DMS 273 (cell line): ENCODE measurements around the gene CLSTN2.
"Not testable (repeated sequence)": the region's sequence is repeated elsewhere in the genome, so short reads cannot be mapped to it uniquely, and the experiment has no call there.

Source experiments
- DNase-seq: peaks from one replicate; lab custom pipeline; 2025; ENCODE audit not compliant: unreplicated experiment; lab: John Stamatoyannopoulos, UW

CLSTN2 gene

DNA sequence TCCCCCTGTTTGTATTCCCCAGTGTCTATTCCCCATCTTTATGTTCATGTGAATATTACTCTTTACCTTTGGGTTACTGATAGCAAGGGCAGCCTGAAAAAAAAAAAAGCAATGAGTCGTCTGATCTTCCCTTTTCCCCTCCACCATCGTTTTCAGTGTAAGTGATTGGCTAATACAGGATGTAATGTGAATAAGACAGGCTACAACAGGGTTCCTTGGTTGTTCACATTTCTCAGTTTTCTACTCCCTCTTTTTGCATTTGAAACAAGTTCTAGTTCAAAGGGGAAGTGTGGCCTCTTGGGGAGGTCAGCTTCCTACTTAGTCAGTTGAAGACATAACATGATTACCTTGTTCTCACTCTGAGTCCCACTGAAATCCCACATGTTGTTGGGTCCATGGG, 464.9 kb downstream of the CLSTN2 start:
- DNase-seq: no peak

DNA sequence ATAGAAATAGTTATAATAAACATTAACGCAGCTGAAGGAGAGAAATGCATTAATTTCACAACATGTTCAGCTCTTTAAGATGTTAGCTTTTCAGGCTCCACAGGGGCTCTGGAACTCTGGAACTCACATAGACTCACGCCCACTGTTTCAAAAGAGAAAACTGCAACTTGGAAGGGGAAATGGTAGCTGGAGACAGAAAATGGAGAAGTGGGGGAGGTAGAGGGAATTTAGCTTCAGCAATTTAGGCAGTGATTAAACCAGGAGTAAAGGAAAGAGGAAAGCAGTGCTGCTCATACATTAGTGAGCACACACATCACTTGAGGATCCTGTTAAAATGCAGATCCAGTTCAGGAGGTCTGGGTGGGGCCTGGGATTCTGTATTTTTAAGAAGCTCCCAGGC, 468.1 kb downstream of the CLSTN2 start:
- no peak for DNase-seq

DNA sequence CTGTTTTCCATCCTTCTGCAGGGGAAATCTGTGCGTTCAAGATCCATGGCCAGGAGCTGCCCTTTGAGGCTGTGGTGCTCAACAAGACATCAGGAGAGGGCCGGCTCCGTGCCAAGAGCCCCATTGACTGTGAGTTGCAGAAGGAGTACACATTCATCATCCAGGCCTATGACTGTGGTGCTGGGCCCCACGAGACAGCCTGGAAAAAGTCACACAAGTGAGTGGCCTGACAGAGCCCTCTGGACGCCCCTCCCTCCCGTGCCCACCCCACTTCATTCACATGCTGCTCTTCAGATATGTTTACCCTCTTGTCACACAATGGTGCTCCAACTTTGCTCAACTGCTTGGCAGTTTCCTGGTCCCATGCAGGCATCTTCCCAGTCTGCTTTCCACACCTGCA, 468.6 kb downstream of the CLSTN2 start:
- no peak for DNase-seq

DNA sequence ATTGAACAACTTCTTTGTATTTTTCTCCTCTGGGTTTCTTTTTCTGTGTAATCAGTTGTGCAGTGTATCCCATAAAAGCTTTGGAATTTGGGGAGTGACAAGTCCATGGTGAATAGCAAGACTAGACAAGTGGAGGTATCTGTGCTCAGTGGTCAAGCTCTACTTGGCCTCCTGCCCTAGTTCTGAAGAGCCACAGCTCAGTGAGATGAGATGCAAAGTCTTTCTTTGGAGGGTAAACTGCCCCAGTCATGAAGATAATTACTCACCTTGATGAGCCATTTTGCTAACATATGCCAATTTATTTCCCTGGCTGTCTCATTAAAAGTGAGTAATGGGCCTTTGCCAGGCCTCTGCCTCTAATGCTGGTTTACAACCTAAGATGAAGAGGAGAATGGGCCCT, 471.7 kb downstream of the CLSTN2 start:
- peak; percentile 34 for DNase-seq

DNA sequence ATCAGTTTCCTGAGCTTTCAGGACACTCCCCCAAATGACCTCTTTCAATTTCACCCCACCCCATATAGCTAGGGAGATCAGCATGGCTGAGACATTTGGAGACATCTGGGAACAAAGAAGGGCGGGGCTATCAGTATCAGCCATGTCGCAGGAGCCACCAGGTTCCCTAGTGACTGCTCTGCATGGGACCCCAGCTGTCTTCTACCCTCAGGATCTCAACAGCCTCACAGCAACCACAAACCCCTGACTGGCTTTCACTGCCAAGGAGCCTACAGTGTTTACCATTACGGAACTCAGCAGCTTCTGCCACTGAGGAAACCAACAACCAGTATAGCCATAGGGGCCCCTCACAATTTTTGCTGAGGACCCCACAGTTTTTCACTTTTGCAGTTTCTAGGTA, 473.3 kb downstream of the CLSTN2 start:
- DNase-seq: no peak

DNA sequence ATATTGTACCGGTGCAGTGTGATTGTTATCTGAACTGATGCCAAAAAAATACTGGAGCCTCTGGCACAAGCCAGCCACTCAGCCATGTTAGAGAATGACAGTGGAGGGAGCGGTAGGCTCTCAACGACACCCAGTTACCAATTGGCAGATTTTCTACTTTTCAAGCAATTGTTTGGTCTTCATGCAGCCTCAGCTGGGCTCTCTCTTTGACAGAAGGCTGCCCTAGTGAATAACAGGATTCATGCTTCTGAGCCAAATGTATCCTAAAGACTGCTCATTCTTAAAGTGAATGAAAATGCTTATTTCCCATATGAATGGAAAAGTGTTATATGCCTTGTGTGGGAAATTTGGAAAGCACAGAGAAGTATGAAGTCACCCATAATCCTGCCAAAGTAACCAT, 481.7 kb downstream of the CLSTN2 start:
- DNase-seq: no peak

DNA sequence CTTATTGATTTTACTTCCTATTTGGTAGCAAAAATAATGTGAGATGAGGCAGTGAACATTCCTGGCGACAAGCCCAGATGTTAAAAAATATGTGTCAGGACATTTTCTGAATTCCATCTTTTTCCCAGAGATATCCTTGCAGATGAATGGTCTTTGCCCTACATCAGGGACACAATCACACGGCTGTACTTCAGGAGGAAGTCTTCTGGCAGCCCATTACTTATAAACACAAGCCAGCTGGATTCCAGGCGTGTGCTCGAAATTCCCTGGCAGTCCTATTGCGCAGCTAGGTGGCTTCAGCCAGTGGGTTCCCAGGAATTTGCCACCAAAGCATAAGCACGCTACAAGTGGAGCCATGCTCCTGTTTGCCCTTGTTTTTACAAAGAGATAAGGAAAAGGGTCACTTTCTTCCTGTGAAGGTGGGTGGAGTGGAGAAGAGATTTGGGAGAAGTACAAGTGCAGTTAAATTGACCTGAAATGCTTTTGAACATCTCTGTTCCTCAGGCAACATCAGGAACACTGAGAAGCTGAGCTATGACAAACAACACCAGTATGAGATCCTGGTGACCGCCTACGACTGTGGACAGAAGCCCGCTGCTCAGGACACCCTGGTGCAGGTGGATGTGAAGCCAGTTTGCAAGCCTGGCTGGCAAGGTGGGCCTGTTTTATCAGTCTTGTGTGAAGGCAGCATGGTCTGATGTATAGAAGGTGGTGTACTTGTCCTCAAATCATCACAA, 485.8 kb downstream of the CLSTN2 start:
- DNase-seq: no peak

DNA sequence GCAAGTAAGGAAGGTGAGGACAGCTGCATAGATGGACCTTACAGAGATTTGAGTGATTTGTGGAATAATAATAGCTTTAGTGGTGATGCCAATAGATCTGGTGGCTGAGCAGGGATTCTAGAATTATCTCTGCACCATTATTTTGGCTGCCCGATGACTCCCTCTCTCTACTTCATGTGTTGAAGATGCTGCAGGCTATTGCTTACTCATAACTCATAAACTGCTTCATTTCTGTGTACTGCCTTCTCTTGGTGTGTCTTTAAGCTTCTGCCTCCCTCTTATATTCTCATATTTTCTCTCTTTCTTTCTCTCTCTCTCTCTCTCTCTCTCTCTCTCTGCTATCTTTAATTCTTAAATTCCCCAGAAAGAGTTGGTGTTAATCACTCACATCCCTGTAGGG, 486.9 kb downstream of the CLSTN2 start:
- no peak for DNase-seq

DNA sequence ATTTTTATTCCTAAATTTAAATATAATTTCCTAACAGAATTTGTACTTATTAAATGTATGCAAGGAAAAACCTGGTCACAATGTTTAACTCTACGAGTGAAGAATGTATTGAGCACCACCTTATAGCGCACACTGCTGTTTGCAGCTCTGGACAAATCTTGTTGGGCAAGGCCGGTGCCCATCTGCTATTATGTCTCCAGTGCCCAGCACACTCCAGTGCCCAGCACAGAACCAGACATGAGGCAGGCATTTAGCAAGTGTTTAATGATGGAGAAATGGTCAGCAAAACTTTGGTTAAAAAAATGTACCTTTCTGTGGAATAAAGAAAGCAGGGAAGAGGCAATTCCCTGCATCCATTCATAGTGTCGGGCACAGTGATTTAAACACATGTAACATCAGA, 488.2 kb downstream of the CLSTN2 start:
- DNase-seq: no peak

DNA sequence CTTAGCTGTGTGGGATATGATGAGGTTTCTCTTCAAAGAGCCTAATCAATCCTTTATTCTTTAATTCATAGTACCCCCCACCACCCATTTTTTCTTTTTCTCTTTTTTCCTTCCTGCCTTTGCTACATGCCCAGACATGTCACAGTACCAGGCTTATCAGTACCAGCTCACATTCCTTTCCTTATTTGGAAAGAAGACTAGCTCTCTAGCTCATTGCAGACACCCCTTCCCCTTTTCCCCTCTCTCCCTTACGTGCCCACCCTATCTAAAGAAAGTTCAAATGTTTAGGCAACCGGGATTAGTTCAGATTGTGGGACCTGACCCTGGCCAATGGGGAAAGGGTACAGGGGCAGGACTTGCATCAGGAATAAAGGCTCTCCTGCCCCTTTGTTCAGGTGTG, 488.6 kb downstream of the CLSTN2 start:
- not testable (repeated sequence) for DNase-seq

DNA sequence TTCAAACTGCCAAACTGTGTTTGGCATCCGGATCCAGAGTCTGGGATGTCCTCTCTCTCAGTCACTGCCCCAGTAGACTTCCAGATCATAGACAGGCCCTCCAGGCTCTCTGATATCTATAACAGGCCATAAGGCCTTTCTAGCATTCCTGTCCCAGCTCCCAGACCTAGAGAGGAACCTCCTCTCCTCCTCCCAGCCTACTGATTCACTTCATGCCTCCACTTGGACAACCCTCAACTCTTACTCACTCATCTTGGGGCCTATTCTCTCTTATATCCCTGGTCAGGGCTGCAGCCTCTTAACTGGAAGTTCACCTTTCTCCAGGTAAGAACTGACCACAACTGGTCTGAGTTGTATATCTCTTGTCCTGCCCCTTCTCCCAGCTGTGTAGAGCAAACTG, 489.2 kb downstream of the CLSTN2 start:
- no peak for DNase-seq

DNA sequence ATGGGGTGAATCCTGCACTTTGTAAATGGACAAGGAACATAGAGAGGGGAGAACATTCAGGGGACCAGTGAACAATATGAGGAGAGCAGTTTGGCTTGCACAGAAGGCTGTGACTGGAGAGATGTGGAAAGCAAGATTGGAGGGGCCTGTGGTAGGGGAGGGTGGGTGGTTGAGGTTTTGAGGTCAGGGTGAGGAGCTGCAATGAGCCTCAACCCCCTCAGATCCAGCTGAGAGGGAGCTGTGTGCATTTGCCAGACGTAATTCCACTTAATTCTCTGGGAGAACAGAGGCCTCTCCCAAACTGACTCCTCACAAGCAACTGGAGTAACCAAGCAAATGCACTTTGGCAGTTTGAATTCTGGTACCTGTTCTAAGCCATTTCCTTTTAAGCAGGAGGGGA, 489.7 kb downstream of the CLSTN2 start:
- DNase-seq: no peak

DNA sequence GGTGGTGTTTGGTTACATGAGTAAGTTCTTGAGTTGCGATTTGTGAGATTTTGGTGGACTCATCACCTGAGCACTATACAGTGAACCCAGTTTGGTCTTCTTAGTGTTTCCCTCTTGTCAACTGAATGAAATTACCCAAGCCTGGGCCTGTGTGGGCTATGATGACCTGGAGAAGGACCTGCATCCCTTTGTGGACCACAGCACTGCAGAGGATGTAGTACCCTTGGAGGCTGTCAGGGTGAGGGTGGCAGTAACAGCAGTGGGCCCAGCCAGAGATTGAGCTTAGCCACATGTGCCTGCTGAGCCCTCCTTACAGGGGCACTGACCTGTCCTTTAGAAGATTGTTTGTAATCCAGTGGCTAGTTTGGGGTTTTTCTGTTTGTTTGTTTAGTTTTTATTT, 492.8 kb downstream of the CLSTN2 start:
- no peak for DNase-seq

DNA sequence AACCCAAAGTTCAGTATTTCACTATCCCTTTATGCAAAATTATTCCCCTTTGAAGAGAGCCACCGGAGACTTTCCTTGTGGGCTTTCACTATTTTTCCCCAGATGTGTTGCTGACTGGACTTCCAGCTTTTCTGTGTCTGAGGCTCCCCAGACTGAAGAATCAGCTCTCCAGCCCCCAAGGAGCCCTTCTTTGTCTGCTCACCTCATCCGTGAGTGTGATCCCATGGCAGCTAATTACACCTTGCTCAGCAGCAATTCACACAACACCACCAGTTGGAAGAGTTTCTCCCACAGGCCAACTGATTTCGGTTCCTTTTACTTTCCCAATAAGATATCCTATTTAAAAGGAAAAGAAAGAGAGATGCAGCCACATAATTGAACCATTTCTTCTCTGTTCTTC, 493.4 kb downstream of the CLSTN2 start:
- DNase-seq: no peak

DNA sequence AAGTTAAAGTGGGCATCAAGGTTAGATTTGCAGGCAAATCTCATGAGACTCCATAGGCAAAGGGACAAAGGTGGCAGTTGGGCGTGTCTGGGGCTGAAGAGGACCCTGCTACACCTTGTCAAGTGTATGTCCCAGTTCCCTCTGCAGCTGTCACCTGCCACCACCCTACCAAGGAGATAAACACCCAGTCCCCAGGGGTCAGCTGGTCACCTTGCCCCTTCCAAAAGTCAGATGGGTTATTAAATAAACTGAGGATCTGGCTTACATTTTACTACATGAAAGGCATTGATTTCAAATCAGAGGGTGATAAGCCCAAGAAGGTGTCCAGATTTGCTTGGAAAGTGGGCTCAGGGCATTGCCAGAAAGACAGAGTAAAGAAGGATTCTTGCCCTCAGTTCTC, 494.8 kb downstream of the CLSTN2 start:
- DNase-seq: no peak

DNA sequence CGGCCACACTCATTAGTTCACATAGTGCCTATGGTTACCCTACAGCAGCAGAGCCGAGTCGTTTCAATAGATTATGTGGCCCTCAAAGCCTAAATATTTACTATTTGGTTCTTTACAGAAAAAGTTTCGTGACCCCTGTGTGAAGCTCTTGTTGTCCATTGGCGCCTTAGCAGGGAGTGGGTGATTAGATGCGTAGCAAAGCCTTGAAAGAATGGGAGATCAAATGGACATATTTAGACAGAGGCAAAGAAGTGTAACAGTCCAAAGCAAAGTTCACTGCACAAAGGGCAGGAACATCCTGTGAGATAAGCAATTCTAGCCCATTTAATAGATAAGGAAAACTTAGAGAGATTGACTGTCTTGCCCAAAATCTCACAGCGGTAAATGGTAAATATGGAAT, 495.5 kb downstream of the CLSTN2 start:
- no peak for DNase-seq

DNA sequence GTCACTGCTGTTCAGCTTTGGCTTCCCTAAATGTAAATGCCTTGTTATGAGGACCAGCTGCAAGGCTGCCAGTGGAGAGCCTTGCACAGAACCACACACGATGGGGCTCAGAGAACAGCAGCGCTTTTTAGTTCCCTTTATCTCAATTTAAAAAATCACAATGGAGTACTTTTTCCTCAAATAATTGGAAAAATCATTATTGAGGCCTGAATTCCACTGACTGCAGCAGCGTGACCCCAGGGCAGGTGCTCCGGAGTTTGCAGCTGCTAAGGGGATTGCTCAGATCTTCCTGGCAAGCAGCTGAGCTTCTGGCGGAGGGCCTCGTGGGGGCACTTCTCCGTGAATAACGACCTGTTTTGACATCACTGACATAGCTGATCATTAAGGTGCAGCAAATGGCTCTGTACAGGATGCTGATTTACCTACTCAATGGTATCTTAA, 497.3 kb downstream of the CLSTN2 start:
- DNase-seq: peak; percentile 41

DNA sequence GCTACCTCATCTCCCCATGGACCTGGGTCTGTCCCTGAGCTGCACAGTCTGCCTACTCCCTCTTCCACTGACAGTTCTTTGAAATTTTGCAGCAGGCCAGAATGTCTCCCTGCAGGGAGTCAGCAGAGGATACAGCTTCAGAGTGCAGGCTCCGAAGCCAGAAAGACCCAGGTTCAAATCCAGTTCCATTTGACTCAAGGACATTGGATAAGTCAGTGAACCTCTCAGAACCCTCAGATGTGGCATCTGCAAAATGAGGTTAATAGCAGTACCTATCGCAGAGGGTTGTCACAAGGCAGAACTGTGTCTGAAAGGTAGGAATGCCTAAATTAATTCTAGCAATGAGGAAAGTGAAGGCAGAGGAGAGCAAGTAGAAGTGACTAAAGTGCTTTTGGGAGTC, 498.4 kb downstream of the CLSTN2 start:
- DNase-seq: no peak

DNA sequence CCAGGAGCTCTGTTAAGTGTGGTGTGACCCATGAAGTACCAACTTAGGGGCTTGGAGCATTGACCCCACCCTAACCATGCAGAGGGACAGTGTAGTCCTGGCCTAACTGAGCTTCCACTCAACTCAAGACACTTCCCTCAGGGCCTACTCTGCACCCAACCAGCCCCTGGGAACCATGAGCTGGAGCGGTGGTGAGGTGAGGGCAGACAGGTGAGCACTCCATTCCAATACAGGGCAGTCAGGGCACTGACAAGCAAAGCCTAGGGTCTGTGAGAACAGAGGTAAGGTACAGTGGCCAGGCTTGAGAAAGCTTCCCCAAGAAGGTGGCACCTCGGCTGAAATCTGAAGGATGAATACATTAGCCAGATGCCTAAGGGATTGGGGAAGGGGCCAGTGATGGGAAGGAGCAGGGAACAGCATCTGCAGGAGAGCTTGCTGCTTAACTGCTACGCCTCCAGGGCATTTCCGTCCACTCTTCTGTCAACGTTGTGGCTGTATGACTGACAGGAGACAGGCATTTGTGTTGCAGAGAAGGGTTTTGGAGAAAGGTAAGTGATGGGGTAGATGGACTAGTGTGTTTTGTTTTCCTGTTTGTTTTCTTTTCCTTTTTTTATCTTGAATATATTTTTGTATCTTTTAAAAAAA, 499.4 kb downstream of the CLSTN2 start:
- no peak for DNase-seq

DNA sequence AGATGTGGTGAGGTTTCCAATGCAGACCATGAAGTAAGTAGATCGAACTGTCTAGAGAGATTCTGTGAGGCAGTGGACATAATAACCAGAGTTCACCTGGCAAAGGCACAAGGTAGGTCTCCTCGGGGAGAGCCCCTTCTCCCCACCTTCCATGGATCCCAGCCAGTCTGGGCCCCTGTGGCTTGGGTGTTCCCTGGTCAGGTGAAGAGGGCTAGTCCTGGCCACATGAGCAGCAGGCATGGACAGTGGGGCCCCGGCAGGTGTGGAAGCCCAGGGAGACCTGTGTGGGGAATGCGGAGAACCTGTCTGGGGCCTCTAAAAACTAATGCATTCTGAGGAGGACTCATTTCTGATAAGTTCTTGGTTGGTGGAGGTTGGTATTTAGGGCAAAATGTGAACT, 501.4 kb downstream of the CLSTN2 start:
- no peak for DNase-seq

DNA sequence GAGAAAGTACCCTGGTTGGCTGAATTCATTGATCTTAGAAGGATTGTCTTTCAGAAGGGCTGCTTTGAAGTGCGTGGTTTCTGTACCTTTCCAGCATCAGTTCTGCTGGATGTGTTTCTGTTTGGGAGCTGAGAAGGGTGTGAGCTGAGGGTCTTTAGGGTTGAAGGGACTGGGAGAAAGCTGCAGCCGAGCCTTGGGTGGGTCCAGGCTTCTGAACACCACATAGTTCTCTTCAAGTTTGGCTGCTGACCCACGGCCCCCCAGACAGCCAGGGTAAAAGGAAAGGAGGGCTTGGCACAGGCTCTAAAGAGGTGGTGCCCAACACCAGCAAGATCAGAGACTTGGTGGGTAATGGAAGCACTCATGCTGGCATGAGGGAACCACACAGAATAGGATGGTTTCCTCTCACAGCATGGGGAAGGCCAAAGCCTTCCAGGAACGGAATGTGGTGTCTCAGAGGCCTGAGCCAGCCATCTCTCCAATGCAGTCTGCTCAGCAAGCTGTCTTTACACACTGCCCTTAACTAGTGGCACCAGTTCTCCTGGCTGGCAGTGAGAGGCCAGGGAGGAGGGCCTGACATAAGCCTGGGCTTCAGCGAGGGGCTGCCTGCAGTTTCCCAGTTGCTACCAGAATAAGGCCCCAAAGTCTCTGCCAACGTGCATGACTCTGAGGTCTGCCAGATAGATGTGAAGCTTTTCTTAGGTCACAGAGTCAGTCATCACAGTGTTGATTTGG, 503.9 kb downstream of the CLSTN2 start:
- no peak for DNase-seq

DNA sequence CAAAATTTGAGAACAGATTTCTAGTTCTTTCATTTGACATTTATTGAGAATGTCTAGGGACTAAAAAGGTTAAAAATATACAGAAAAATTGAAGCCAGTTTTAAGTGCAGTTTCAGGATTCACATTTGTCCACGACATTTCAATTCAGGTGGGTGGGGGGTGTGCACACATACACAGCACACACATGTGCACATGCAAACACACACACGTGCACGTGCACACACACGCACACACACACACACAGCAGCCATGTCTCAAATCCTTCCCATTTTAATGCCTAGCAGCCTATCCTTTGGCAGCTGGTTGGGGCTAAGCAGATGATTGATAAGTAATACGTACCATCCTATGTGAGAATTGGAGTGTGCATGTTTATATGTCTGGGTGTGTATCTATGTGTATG, 504.5 kb downstream of the CLSTN2 start:
- DNase-seq: no peak
